Esophagus muscularis mucosa (tissue), 3 donors: ENCODE data around the gene MTUS2.

Experiments used
- POLR2A ChIP-seq: fragments of 450-650 bp; IDR thresholded peaks from one replicate; pipeline ENCODE4 v1.6.1; 2017; ENCODE audit warnings: antibody characterized with exemption, moderate library complexity, mild to moderate bottlenecking, low read depth
- TF ChIP-seq, protein P1 (sequence below), 3 experiments: fragments of 200-600 bp in 2 of 3; fragments of 450-650 bp in 1 of 3; sonication (generic) in 2 of 3; IDR thresholded peaks; one replicate each; pipeline ENCODE4 v1.5.1; 2017 to 2019; ENCODE audit warnings: antibody characterized with exemption in 3 of 3, mild to moderate bottlenecking in 2 of 3, moderate library complexity in 1 of 3

DNA sequence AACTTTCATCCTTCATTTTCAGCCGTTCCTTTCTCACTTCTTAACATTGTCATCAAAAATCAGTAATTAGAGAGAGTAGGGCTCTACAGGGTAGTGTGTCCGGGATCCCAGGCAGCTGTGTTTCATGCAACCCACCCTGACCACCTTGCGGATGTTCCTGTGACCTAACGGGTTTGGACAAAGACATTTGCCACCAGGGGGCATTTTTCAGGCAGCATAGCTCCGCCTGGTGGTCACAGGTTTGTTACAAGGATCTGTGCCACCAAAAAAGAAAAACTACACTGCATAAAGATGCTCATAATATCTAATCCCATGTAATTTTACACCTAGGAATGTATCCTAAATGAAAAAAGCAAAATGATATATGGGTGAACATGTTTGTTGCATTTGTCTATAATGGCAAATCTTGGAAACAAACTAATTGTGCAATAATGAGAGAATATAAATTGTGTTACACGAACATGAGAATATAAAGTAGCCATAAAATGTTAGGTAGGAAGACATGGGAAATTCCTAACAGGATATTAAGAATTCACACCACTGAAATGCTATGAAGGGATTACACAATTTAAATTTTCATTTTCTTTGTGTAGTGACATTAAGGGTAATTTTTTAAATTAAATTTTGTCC lies 652.3 kb downstream of the MTUS2 start:
- TF ChIP-seq, protein P1, sequence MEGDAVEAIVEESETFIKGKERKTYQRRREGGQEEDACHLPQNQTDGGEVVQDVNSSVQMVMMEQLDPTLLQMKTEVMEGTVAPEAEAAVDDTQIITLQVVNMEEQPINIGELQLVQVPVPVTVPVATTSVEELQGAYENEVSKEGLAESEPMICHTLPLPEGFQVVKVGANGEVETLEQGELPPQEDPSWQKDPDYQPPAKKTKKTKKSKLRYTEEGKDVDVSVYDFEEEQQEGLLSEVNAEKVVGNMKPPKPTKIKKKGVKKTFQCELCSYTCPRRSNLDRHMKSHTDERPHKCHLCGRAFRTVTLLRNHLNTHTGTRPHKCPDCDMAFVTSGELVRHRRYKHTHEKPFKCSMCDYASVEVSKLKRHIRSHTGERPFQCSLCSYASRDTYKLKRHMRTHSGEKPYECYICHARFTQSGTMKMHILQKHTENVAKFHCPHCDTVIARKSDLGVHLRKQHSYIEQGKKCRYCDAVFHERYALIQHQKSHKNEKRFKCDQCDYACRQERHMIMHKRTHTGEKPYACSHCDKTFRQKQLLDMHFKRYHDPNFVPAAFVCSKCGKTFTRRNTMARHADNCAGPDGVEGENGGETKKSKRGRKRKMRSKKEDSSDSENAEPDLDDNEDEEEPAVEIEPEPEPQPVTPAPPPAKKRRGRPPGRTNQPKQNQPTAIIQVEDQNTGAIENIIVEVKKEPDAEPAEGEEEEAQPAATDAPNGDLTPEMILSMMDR (IDR thresholded peaks at IDR 0.05), result peak; percentile 62 to 80 (median 67)
- TF ChIP-seq POLR2A, result no peak
